H54 (cell line): ENCODE measurements around the gene OLIG2.

Source experiments
- DNase-seq: peaks from one replicate; pipeline ENCODE4 v3.0.0; 2011; ENCODE audit warnings: low spot score, mixed read lengths; ENCODE audit not compliant: insufficient read length
- FAIRE-seq: peaks from 3 replicates; lab custom pipeline; 2011; peaks lifted over from hg19 to GRCh38; lab: Jason Lieb, UNC
- POLR2A ChIP-seq: IDR thresholded peaks from 2 replicates; pipeline ENCODE4 v1.6.1; 2011; ENCODE audit warnings: low read depth, mild to moderate bottlenecking, low read length

OLIG2 gene

DNA sequence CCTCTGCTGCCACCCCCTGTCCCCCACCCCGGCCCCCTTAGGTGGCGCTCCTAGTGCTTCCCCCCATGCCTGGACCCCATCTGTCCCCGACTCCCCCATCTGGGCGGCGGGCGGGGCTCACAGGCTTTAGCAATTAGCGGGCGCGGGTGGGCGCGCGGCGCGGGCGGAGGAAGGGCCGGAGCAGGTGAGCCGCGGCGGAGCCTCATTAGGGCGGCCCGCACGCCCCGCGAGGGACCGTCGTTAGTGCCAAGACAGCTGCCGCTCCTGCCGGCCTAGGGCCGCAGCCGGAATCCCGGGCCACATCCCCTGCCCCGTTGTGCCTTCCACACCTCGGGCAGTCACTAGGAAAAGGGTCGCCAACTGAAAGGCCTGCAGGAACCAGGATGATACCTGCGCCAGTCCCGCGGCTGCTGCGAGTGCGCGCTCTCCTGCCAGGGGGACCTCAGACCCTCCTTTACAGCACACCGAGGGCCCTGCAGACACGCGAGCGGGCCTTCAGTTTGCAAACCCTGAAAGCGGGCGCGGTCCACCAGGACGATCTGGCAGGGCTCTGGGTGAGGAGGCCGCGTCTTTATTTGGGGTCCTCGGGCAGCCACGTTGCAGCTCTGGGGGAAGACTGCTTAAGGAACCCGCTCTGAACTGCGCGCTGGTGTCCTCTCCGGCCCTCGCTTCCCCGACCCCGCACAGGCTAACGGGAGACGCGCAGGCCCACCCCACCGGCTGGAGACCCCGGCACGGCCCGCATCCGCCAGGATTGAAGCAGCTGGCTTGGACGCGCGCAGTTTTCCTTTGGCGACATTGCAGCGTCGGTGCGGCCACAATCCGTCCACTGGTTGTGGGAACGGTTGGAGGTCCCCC, 7.6 kb downstream of the OLIG2 start:
- no peak for DNase-seq
- no peak for TF ChIP-seq POLR2A
- no peak for FAIRE-seq

- TF ChIP-seq POLR2A = no peak
- DNase-seq (no peak), FAIRE-seq (no peak)
These were observed 8.3 kb downstream of the OLIG2 start for GRCh38 chr21:33033961-33034413.

- FAIRE-seq (no peak), DNase-seq (no peak)
- no peak for TF ChIP-seq POLR2A
These were observed 9.4 kb downstream of the OLIG2 start for GRCh38 chr21:33035147-33035546.

- FAIRE-seq = no peak
- DNase-seq = peak; percentile 91
- no peak; the same call in 1 of the 2 replicates for TF ChIP-seq POLR2A
These were observed 10.9 kb downstream of the OLIG2 start for GRCh38 chr21:33036430-33037162.

- FAIRE-seq = no peak
- TF ChIP-seq POLR2A = no peak
These were observed 11.8 kb downstream of the OLIG2 start for GRCh38 chr21:33037501-33037900.

DNA sequence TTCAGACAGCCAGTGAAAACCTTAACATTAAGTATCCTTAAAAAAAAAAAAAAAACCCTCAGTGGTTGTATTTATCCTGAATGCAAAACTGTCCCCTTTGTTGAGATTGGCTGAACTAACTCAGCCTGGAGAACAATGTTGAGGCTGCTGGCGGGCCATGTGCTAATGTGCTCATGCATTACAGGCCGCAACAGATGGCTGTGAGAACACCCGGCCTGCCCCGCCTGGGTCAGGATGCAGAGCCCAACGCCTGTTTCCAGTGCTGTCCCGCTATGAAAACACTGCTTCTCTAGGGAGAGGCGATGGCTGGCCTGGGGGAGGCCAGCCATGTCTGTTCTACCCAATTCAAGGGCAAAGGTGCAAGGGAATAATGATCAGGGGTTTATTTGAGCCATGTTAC, 13.8 kb downstream of the OLIG2 start:
- DNase-seq (no peak), FAIRE-seq (no peak)
- TF ChIP-seq POLR2A = no peak

More at GRCh38 chr21:33037501-33037900, 11.8 kb downstream of the OLIG2 start:
- DNase-seq = no peak

DNA sequence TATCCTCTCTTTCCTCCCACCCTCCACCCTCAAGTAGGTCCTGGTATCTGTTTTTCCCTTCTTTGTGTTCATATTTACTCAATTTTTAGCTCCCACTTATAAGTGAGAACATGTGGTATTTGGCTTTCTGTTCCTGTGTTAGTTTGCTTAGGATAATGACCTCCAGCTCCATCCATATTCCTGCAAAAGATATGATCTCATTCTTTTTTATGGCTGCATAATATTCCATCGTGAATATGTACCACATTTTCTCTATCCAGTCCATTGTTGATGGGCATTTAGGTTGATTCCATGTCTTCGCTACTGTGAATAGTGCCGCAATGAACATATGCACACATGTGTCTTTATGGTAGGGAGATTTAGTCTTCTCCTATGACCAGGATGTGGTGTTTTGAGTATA, 14.5 kb downstream of the OLIG2 start:
- DNase-seq = no peak
- TF ChIP-seq POLR2A = no peak
- no peak for FAIRE-seq

- no peak for FAIRE-seq
- DNase-seq = no peak
- no peak for TF ChIP-seq POLR2A
These were observed 16.2 kb downstream of the OLIG2 start for GRCh38 chr21:33041981-33042380.

DNA sequence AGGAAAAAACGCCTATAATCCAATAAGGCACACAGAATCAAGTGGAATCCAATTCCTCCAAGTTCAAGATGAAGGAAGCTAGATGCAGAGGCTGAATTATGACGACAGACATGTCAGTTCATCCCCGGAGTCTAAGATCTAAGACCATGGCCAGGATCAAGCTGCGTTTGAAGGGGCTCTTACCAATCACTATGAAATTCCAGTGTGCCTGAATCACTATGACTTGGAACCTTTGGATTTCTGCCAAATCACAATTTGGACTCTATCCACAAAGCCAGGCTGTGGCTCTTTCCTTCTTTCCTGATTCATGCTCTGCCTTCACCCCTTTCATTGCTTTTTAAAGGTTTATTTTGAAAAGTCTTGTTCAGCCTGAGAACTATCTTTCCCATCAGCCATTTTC, 17.1 kb downstream of the OLIG2 start:
- no peak for TF ChIP-seq POLR2A
- DNase-seq = peak; percentile 90
- peak; percentile 86 for FAIRE-seq

- DNase-seq = no peak
- no peak for TF ChIP-seq POLR2A
- FAIRE-seq = no peak
These were observed 20.7 kb downstream of the OLIG2 start for GRCh38 chr21:33046455-33046854.

GRCh38 chr21:33047231-33047630, 21.5 kb downstream of the OLIG2 start:
- DNase-seq (peak; percentile 80), FAIRE-seq (peak; percentile 68)
- TF ChIP-seq POLR2A = no peak

GRCh38 chr21:33051925-33052324, 26.2 kb downstream of the OLIG2 start:
- DNase-seq (no peak), FAIRE-seq (no peak)
- no peak for TF ChIP-seq POLR2A

DNA sequence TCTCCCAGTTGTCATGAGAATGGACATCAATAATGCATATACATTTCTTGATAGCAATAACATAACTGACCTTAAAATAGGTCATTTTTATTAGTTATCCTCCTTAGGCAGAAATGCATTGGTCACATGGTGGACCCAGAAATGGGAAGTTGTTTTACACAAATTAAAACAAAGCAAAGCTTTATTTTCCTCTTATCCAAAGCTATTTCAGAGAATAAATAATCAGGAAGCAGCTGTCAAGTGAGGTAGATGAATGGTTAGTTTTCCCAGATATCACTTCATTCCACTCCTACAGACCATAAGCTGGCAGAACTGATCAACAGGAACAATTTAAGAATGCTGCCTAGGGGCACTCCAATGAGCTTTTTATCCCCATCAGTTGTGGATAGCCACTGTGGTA, 28.2 kb downstream of the OLIG2 start:
- TF ChIP-seq POLR2A = no peak
- FAIRE-seq (no peak), DNase-seq (no peak)

DNA sequence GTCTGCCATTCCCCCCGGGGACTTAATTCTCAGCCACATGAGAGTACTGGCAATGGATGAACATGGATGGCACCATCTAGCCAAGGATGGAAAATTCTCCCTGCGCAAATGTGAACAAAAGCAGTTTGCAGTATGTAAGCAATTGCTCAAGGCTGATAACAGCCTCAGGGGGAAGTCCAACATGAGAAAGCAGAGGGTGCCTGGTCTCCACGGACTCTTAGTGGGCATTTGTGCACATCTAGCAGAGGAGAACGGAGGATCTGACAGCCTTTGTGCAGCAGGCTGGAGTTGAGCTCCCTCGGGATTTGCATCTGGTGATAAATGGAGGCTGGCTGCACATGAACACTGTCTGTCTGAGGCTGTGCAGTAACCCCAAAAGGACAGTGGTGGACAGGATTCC, 30.3 kb downstream of the OLIG2 start:
- FAIRE-seq = no peak
- DNase-seq = no peak
- TF ChIP-seq POLR2A = no peak
